Smooth muscle cell (in vitro differentiated cells): ENCODE measurements around the gene SLC25A20. TPM values are rescaled to one million over a fixed set of nuclear protein-coding genes. Genes with fewer than 3 reads are reported as not detected.

Experiments used
- DNase-seq: peaks from one replicate; lab custom pipeline; 2025; ENCODE audit not compliant: unreplicated experiment; lab: John Stamatoyannopoulos, UW
- H2AFZ ChIP-seq: fragments of 200-600 bp; sonication (generic); 2 replicates; pipeline ENCODE4 v1.6.0; 2016; ENCODE audit warnings: antibody characterized with exemption, low read depth, mild to moderate bottlenecking
- H3F3A ChIP-seq: fragments of 200-600 bp; sonication (generic); 2 replicates; pipeline ENCODE4 v1.6.0; 2017; ENCODE audit warnings: antibody characterized with exemption, low read depth
- H3K27ac ChIP-seq: fragments of 200-600 bp; sonication (generic); 2 replicates; pipeline ENCODE4 v1.5.1; 2016; ENCODE audit warnings: low read depth, mild to moderate bottlenecking
- H3K27me3 ChIP-seq: fragments of 200-600 bp; sonication (generic); 2 replicates; pipeline ENCODE4 v1.6.1; 2016; ENCODE audit warnings: low read depth, mild to moderate bottlenecking
- H3K36me3 ChIP-seq: fragments of 200-600 bp; sonication (generic); 2 replicates; pipeline ENCODE4 v1.5.1; 2016; ENCODE audit warnings: low read depth
- H3K4me1 ChIP-seq: fragments of 200-600 bp; sonication (generic); 2 replicates; pipeline ENCODE4 v1.5.1; 2016; ENCODE audit warnings: low read depth
- H3K4me2 ChIP-seq: fragments of 200-600 bp; sonication (generic); 2 replicates; pipeline ENCODE4 v1.6.0; 2016; ENCODE audit warnings: mild to moderate bottlenecking
- H3K4me3 ChIP-seq: fragments of 200-600 bp; sonication (generic); 2 replicates; pipeline ENCODE4 v1.5.1; 2016; ENCODE audit warnings: mild to moderate bottlenecking
- H3K79me2 ChIP-seq: fragments of 200-600 bp; sonication (generic); 2 replicates; pipeline ENCODE4 v1.6.0; 2016; ENCODE audit warnings: low read depth, mild to moderate bottlenecking
- H3K9ac ChIP-seq: fragments of 200-600 bp; sonication (generic); 2 replicates; pipeline ENCODE4 v1.6.0; 2016; ENCODE audit warnings: low read depth
- H3K9me3 ChIP-seq: fragments of 200-600 bp; sonication (generic); replicated peaks from 2 replicates; pipeline ENCODE4 v1.5.1; 2016; ENCODE audit warnings: low read depth
- H4K20me1 ChIP-seq: fragments of 200-600 bp; sonication (generic); 2 replicates; pipeline ENCODE4 v1.6.0; 2016; ENCODE audit warnings: low read depth
- WGBS: methylation state at CpG from one replicate; pipeline ENCODE4 v1.1.7; 2016; ENCODE audit warnings: low lambda C conversion rate; 5-methylcytosine and 5-hydroxymethylcytosine counted together
- polyA plus RNA-seq: library from polyadenylated mRNA; unstranded; fragments of >200 nt; fragmentation: Nextera tagmentation; extraction: Ambion mirVana; gene quantifications from 2 replicates; pipeline ENCODE4 v1.2.1, GENCODE V29; 2016
- total RNA-seq: library from RNA; depleted of rRNA; stranded (reverse); fragments of >200 nt; gene quantifications from 2 replicates; pipeline ENCODE4 v1.2.3, GENCODE V29; 2014
- TF ChIP-seq, protein P1 (sequence below): fragments of 200-600 bp; sonication (generic); IDR thresholded peaks from 2 replicates; pipeline ENCODE4 v1.5.1; 2017; ENCODE audit warnings: borderline replicate concordance, mild to moderate bottlenecking, antibody characterized with exemption; ENCODE audit not compliant: insufficient read depth, poor library complexity, severe bottlenecking

The SLC25A20 gene
- total and polyA plus RNA-seq, 2 experiments from 2014 or later, result 8.9 to 12.1 TPM

DNA sequence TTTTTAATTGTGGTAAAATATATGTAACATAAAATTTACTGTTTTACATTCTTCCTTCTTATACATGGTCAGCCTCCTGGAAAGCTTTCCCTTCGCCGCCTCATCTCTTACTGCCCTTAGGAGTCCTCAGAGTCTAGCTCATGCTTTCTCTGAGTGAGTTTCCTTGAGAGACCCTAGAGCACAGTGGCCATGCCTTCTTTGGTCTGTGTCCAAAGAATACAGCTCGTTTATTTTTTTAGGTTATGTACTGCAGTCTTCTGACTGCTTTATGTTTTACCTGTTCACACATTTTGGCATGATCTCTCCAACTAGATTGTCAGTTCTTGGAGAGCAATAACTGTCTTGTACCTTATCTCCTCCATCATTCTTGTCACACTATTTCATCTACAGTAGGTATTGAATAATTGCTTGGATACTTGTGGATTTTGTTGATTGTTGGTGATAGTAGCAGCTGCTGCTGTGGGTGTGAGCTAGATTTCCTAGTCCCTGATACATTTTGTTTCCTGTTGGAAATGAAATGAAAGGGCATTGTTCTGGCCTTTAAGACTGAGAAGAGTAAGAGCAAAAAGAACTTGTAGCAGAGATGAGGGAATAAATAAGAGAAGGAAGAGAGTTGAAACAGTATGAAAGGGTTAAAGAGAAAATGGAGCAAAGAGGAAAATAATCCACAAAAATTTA lies 30.8 kb upstream of the SLC25A20 start:
- DNase-seq, result no peak
- H4K20me1 ChIP-seq, result peaks cover 94% of the 10 kb centered on the region
- no peaks in the 10 kb centered on the region for H3K4me1 ChIP-seq
- H3K4me2 ChIP-seq, result no peak overlapping the region
- H3K9me3 ChIP-seq, result no peaks in the 10 kb centered on the region
- H3K4me3 ChIP-seq, result no peak overlapping the region
- no peak overlapping the region for H2AFZ ChIP-seq
- peaks cover 3% of the 10 kb centered on the region for H3F3A ChIP-seq
- H3K27ac ChIP-seq, result no peak overlapping the region
- WGBS, result 94% methylated on average over 3 of the region's 3 CpGs
- H3K79me2 ChIP-seq, result peaks cover 81% of the 10 kb centered on the region
- peaks cover 8% of the 10 kb centered on the region for H3K36me3 ChIP-seq
- TF ChIP-seq, protein P1, sequence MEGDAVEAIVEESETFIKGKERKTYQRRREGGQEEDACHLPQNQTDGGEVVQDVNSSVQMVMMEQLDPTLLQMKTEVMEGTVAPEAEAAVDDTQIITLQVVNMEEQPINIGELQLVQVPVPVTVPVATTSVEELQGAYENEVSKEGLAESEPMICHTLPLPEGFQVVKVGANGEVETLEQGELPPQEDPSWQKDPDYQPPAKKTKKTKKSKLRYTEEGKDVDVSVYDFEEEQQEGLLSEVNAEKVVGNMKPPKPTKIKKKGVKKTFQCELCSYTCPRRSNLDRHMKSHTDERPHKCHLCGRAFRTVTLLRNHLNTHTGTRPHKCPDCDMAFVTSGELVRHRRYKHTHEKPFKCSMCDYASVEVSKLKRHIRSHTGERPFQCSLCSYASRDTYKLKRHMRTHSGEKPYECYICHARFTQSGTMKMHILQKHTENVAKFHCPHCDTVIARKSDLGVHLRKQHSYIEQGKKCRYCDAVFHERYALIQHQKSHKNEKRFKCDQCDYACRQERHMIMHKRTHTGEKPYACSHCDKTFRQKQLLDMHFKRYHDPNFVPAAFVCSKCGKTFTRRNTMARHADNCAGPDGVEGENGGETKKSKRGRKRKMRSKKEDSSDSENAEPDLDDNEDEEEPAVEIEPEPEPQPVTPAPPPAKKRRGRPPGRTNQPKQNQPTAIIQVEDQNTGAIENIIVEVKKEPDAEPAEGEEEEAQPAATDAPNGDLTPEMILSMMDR, result no peak
- H3K9ac ChIP-seq, result no peak overlapping the region
- no peaks in the 10 kb centered on the region for H3K27me3 ChIP-seq

DNA sequence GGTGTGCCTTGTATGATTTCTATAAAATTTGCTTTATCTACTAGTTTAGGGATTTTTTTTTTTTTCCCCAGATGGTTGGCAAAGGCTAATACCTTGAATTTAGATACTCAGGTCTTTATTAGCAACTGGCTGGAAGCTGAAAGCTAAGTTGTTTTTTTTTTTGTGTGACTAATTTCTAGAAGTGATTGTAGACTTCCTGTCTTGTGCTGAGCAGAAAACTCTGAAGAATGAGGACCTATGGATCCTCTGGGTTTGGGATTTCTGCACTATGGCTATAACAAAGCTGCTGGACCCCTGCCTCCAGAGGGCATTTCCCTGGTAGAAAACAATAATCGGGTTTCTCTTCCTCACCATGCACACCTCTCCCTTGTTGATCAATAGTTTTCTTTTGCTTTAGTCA lies 30.0 kb upstream of the SLC25A20 start:
- no peak for DNase-seq
- Histone ChIP-seq H3F3A (peaks cover 3% of the 10 kb centered on the region), H3K27me3 (no peaks in the 10 kb centered on the region), H3K27ac (peak overlapping the region; percentile 26), H3K9me3 (no peaks in the 10 kb centered on the region), H3K4me3 (no peak overlapping the region), H3K4me1 (no peaks in the 10 kb centered on the region), H2AFZ (no peak overlapping the region), H3K4me2 (peak overlapping the region; percentile 14), H4K20me1 (peaks cover 93% of the 10 kb centered on the region), H3K9ac (no peak overlapping the region), H3K36me3 (peaks cover 5% of the 10 kb centered on the region), H3K79me2 (peaks cover 81% of the 10 kb centered on the region)
- 93% methylated on average over 1 of the region's 1 CpG for WGBS
- TF ChIP-seq, protein P1, result no peak

DNA sequence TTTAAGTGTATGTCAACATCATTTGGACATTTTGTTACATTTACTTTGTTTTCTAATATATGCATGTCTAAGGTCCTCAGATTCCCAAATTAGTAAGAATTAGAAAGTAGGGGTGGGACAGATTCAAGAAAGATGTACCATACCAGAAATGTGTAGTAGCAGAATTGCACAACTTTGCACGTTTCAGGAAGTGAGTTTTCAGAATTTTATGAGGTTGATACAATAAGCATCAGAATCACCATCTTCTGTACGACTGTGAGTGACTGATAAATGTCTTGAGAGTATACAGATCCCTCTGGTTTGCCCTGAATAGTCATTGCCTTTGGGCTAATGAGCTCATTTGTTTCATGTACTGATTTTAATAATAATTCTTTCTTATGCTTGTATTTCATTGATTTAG lies 29.2 kb upstream of the SLC25A20 start:
- TF ChIP-seq, protein P1, result no peak
- peaks cover 5% of the 10 kb centered on the region for H3K36me3 ChIP-seq
- no peaks in the 10 kb centered on the region for H3K27me3 ChIP-seq
- H3K27ac ChIP-seq, result peak overlapping the region; percentile 26
- no peak overlapping the region for H3K4me3 ChIP-seq
- no peaks in the 10 kb centered on the region for H3K9me3 ChIP-seq
- peaks cover 95% of the 10 kb centered on the region for H4K20me1 ChIP-seq
- DNase-seq, result no peak
- H3F3A ChIP-seq, result peaks cover 3% of the 10 kb centered on the region
- H3K9ac ChIP-seq, result no peak overlapping the region
- H3K79me2 ChIP-seq, result peaks cover 81% of the 10 kb centered on the region
- 28% methylated on average over 2 of the region's 2 CpGs for WGBS
- H3K4me1 ChIP-seq, result no peaks in the 10 kb centered on the region
- H3K4me2 ChIP-seq, result no peak overlapping the region
- H2AFZ ChIP-seq, result no peak overlapping the region
